Renal pelvis (tissue), 4 donors: Measurements from ENCODE around the gene ALK. TPM values are rescaled to one million over a fixed set of nuclear protein-coding genes. Genes with fewer than 3 reads are reported as not detected.

Experiments
- DNase-seq: peaks from one replicate; pipeline ENCODE4 v3.0.0-alpha.2; 2013
- polyA plus RNA-seq, 3 donors: library from polyadenylated mRNA; unstranded; fragments of 120-200 nt; gene quantifications; one replicate each; pipeline ENCODE4 v1.2.1, GENCODE V29; 2013; ENCODE audit not compliant: insufficient read length in 3 of 3

The ALK gene
- polyA plus RNA-seq, 3 donors = 0.22 to 0.55 (median 0.36) TPM

GRCh38 chr2:29528891-29529520, 392.4 kb downstream of the ALK start:
- peak; percentile 64 for DNase-seq

- DNase-seq = no peak
These were observed 393.0 kb downstream of the ALK start for GRCh38 chr2:29528371-29528770.

GRCh38 chr2:29527947-29528346, 393.4 kb downstream of the ALK start:
- no peak for DNase-seq

- no peak for DNase-seq
These were observed 394.5 kb downstream of the ALK start for GRCh38 chr2:29526587-29527586.

- no peak for DNase-seq
These were observed 395.5 kb downstream of the ALK start for GRCh38 chr2:29525921-29526320.

- DNase-seq = no peak
These were observed 396.7 kb downstream of the ALK start for GRCh38 chr2:29524652-29525051.

GRCh38 chr2:29522951-29523669, 398.3 kb downstream of the ALK start:
- DNase-seq = no peak

GRCh38 chr2:29520001-29520400, 401.4 kb downstream of the ALK start:
- no peak for DNase-seq

- no peak for DNase-seq
These were observed 402.0 kb downstream of the ALK start for GRCh38 chr2:29519338-29519925.

- no peak for DNase-seq
These were observed 402.6 kb downstream of the ALK start for GRCh38 chr2:29518646-29519337.

GRCh38 chr2:29518010-29518409, 403.4 kb downstream of the ALK start:
- DNase-seq = no peak

- DNase-seq = no peak
These were observed 404.0 kb downstream of the ALK start for GRCh38 chr2:29517413-29517812.

- no peak for DNase-seq
These were observed 404.6 kb downstream of the ALK start for GRCh38 chr2:29516767-29517166.

- no peak for DNase-seq
These were observed 411.5 kb downstream of the ALK start for GRCh38 chr2:29509878-29510277.

- DNase-seq = no peak
These were observed 412.0 kb downstream of the ALK start for GRCh38 chr2:29509397-29509796.

- no peak for DNase-seq
These were observed 416.6 kb downstream of the ALK start for GRCh38 chr2:29504746-29505145.

- peak; percentile 35 for DNase-seq
These were observed 418.9 kb downstream of the ALK start for GRCh38 chr2:29502460-29502911.

- DNase-seq = no peak
These were observed 424.0 kb downstream of the ALK start for GRCh38 chr2:29497375-29497774.

GRCh38 chr2:29496198-29496597, 425.2 kb downstream of the ALK start:
- no peak for DNase-seq

GRCh38 chr2:29495536-29496060, 425.8 kb downstream of the ALK start:
- no peak for DNase-seq

GRCh38 chr2:29495068-29495467, 426.3 kb downstream of the ALK start:
- no peak for DNase-seq
